K562 (cell line): ENCODE data around the gene MYO18A. TPM values are rescaled to one million over a fixed set of nuclear protein-coding genes. Genes with fewer than 3 reads are reported as not detected.
A peak's percentile ranks its signal among the peaks of the same experiment; 100 is the strongest.

ENCODE experiments used
- ATAC-seq: fragments of 200-7000 bp; cut with Tn5 transposase; 3 replicates; pipeline ENCODE4 v1.9.1; 2020; ENCODE audit warnings: moderate library complexity
- BruUV-seq: library from RNA; stranded (reverse); fragments of 400-500 nt; replicated peaks from 2 replicates; lab custom pipeline; 2021; lab: Mats Ljungman, UMichigan
- CTCF ChIA-PET: fragments of 300-600 bp; formaldehyde crosslinking; extraction: SDS; loops from one replicate; lab custom pipeline; 2021; ENCODE audit warnings: low intra/inter-chr PET ratio; lab: Yijun Ruan, JAX
- POLR2A ChIA-PET: fragments of 300-600, 350-650 bp; sonication (Branson Sonifier 250); formaldehyde crosslinking; extraction: SDS; loops from one replicate; lab custom pipeline; 2021; ENCODE audit warnings: antibody characterized with exemption, inconsistent platforms; lab: Yijun Ruan, JAX
- DNase-seq, 4 experiments: peaks; one replicate each; pipeline versions ENCODE4 v3.0.0 to v3.0.0-alpha.2; 2011 to 2018; ENCODE audit warnings: low spot score in 3 of 4, mixed read lengths in 3 of 4; ENCODE audit errors: extremely low read depth in 1 of 4
- FAIRE-seq: peaks from 2 replicates; lab custom pipeline; 2011; peaks lifted over from hg19 to GRCh38; lab: Jason Lieb, UNC
- H2AFZ ChIP-seq: 2 replicates; pipeline ENCODE4 v1.6.0; 2011; ENCODE audit warnings: low read depth, low read length, control low read depth, inconsistent platforms
- H3K27ac ChIP-seq: fragments of 200-600 bp; 3 replicates; pipeline ENCODE4 v1.8.0; 2011; ENCODE audit warnings: low read depth, mild to moderate bottlenecking, control low read depth, inconsistent platforms, low read length, moderate library complexity, mixed read lengths; ENCODE audit errors: extremely low read depth
- H3K27me3 ChIP-seq, 2 experiments: fragments of 300-600 bp in 1 of 2; 2 replicates in 1 of 2; 3 replicates in 1 of 2; pipeline versions ENCODE4 v1.6.0 to v1.8.0; 2011; ENCODE audit warnings: inconsistent platforms in 2 of 2, low read length in 2 of 2, mild to moderate bottlenecking in 1 of 2, mixed read lengths in 1 of 2, moderate library complexity in 1 of 2; ENCODE audit not compliant: control insufficient read depth in 2 of 2, insufficient read depth in 2 of 2
- H3K36me3 ChIP-seq: fragments of 300-600 bp; 3 replicates; pipeline ENCODE4 v1.8.0; 2011; ENCODE audit warnings: mild to moderate bottlenecking, low read length, inconsistent platforms; ENCODE audit not compliant: control insufficient read depth, insufficient read depth
- H3K4me1 ChIP-seq, 2 experiments: fragments of 200-600 bp in 1 of 2; replicated peaks in 1 of 2; 2 replicates in 1 of 2; 3 replicates in 1 of 2; pipeline versions ENCODE4 v1.5.1 to v1.8.0; 2011; ENCODE audit warnings: inconsistent platforms in 2 of 2, low read length in 2 of 2, mild to moderate bottlenecking in 1 of 2, mixed read lengths in 1 of 2, moderate library complexity in 1 of 2; ENCODE audit not compliant: control insufficient read depth in 2 of 2, insufficient read depth in 2 of 2
- H3K4me2 ChIP-seq: 2 replicates; pipeline ENCODE4 v1.6.1; 2011; ENCODE audit warnings: low read length, control low read depth, inconsistent platforms, mixed read lengths; ENCODE audit not compliant: insufficient read depth
- H3K4me3 ChIP-seq: fragments of 200-600 bp; sonication (generic), shearing (Covaris generic); 2 replicates; pipeline ENCODE4 v1.5.1; 2016; ENCODE audit warnings: control low read depth, inconsistent platforms
- H3K79me2 ChIP-seq: fragments of 200-600 bp; 3 replicates; pipeline ENCODE4 v1.8.0; 2011; ENCODE audit warnings: low read length, inconsistent platforms; ENCODE audit not compliant: control insufficient read depth, insufficient read depth
- H3K9ac ChIP-seq, 2 experiments: 2 replicates each; pipeline versions ENCODE4 v1.6.0 to v1.6.1; 2011; ENCODE audit warnings: low read depth in 2 of 2, low read length in 2 of 2, control low read depth in 1 of 2, inconsistent platforms in 1 of 2, mild to moderate bottlenecking in 1 of 2, mixed read lengths in 1 of 2; ENCODE audit not compliant: insufficient read depth in 1 of 2
- H3K9me1 ChIP-seq: one replicate; pipeline ENCODE4 v1.6.0; 2011; ENCODE audit warnings: inconsistent platforms, mild to moderate bottlenecking, low read length, moderate library complexity; ENCODE audit not compliant: control insufficient read depth, insufficient read depth
- H3K9me3 ChIP-seq: replicated peaks from 2 replicates; pipeline ENCODE4 v1.5.1; 2011; ENCODE audit warnings: low read depth, low read length, inconsistent platforms; ENCODE audit not compliant: control insufficient read depth, insufficient read depth
- H4K20me1 ChIP-seq: replicated peaks from 2 replicates; pipeline ENCODE4 v1.6.1; 2011; ENCODE audit warnings: low read length, inconsistent platforms, mixed read lengths; ENCODE audit not compliant: control insufficient read depth, insufficient read depth
- FOXA1 ChIP-seq: fragments of 450-650 bp; IDR thresholded peaks from 2 replicates; pipeline ENCODE4 v1.6.1; 2016; ENCODE audit warnings: mild to moderate bottlenecking, borderline replicate concordance
- FOXO4 ChIP-seq: fragments of 450-650 bp; formaldehyde crosslinking; IDR thresholded peaks from 2 replicates; pipeline ENCODE4 v1.4.0; 2020; ENCODE audit warnings: mild to moderate bottlenecking, moderate library complexity
- GTF3C2 ChIP-seq: IDR thresholded peaks from 3 replicates; pipeline ENCODE4 v1.6.1; 2011; ENCODE audit warnings: borderline replicate concordance, mild to moderate bottlenecking, moderate library complexity; ENCODE audit not compliant: insufficient read length; ENCODE audit errors: extremely low read depth
- HDAC8 ChIP-seq: fragments of 450-650 bp; IDR thresholded peaks from 2 replicates; pipeline ENCODE4 v1.6.1; 2016; ENCODE audit warnings: mild to moderate bottlenecking, missing genetic modification characterization, moderate library complexity, missing compliant biosample characterization
- HMBOX1 ChIP-seq: sonication (generic); IDR thresholded peaks from 2 replicates; pipeline ENCODE4 v1.6.1; 2016
- PURB ChIP-seq: sonication (generic); formaldehyde crosslinking; IDR thresholded peaks from 2 replicates; pipeline ENCODE4 v1.9.0; 2021; ENCODE audit warnings: low read depth, mild to moderate bottlenecking, missing genetic modification reagents
- RAD51 ChIP-seq: fragments of 450-650 bp; IDR thresholded peaks from 2 replicates; pipeline ENCODE4 v1.7.1; 2016; ENCODE audit warnings: low read depth, mild to moderate bottlenecking, borderline replicate concordance
- RB1 ChIP-seq: fragments of 450-650 bp; IDR thresholded peaks from 2 replicates; pipeline ENCODE4 v1.6.1; 2017; ENCODE audit warnings: low read depth, mild to moderate bottlenecking
- SMAD2 ChIP-seq: fragments of 150-350 bp; IDR thresholded peaks from 2 replicates; pipeline ENCODE4 v1.6.1; 2014; ENCODE audit warnings: low read depth, mild to moderate bottlenecking, low read length
- SNAPC5 ChIP-seq: fragments of 250-450 bp; sonication (Bioruptor Pico); IDR thresholded peaks from 2 replicates; pipeline ENCODE4 v1.8.0; 2021; ENCODE audit warnings: moderate library complexity, mild to moderate bottlenecking, inconsistent platforms
- ZNF134 ChIP-seq: fragments of 250-450 bp; sonication (Bioruptor Pico); conservative IDR thresholded peaks from 2 replicates; pipeline ENCODE4 v1.4.0; 2020
- ZNF140 ChIP-seq: fragments of 250-450 bp; sonication (Bioruptor Pico); IDR thresholded peaks from 2 replicates; pipeline ENCODE4 v1.8.0; 2021; ENCODE audit warnings: moderate library complexity, mild to moderate bottlenecking, inconsistent platforms
- ZNF263 ChIP-seq: sonication (generic); formaldehyde crosslinking; IDR thresholded peaks from 2 replicates; pipeline ENCODE4 v1.8.0; 2022; ENCODE audit warnings: mild to moderate bottlenecking, missing genetic modification reagents, borderline replicate concordance
- ZNF589 ChIP-seq: fragments of 200-800 bp; sonication (Bioruptor generic); IDR thresholded peaks from 2 replicates; pipeline ENCODE4 v1.6.1; 2016; ENCODE audit warnings: low read depth, missing genetic modification characterization, missing compliant biosample characterization
- WGBS: fragments of 100-300 bp; shearing (Covaris generic); methylation state at CpG from one replicate; pipeline ENCODE4 v1.1.6; 2016; ENCODE audit warnings: low coverage, mixed read lengths; ENCODE audit not compliant: insufficient coverage; ENCODE audit errors: missing lambda C conversion rate; 5-methylcytosine and 5-hydroxymethylcytosine counted together
- in situ Hi-C: fragments of 300-500 bp; cut with MboI; formaldehyde crosslinking; loops from 4 replicates; pipeline ENCODE4 v1.15.0; 2018; ENCODE audit warnings: inconsistent platforms, mixed read lengths
- intact Hi-C: fragments of 100-400 bp; cut with micrococcal nuclease; formaldehyde crosslinking; loops from 2 replicates; pipeline ENCODE4 v1.14.2; 2022
- polyA plus RNA-seq, 8 experiments: library from polyadenylated mRNA; depleted of rRNA in 4 of 8; stranded (reverse) in 5 of 8; unstranded in 3 of 8; fragments of >200 nt; fragmentation: Nextera tagmentation in 2 of 8; fragmentation: Illumina TruSeq in 1 of 8; extraction: Ambion mirVana in 2 of 8; extraction: Trizol in 1 of 8; gene quantifications; 2 replicates each; pipeline versions ENCODE4 v1.2.1 to v1.2.3, GENCODE V29; 2011 to 2014; ENCODE audit warnings: inconsistent platforms in 1 of 8, missing spikeins in 1 of 8
- total RNA-seq, 7 experiments: library from RNA; depleted of rRNA in 6 of 7; stranded (reverse); fragments of >200 nt in 6 of 7; fragmentation: Illumina TruSeq in 2 of 7; extraction: Trizol in 2 of 7; gene quantifications; 2 replicates each; pipeline versions ENCODE4 v1.2.1 to v1.2.3, GENCODE V29; 2011 to 2021; ENCODE audit warnings: low replicate concordance in 1 of 7

Gene MYO18A
- total and polyA plus RNA-seq, 9 of the 15 experiments (the other 6 are each of a cell fraction or from before 2014, with no cell fraction given), result 2.5 to 65.4 (median 17.1) TPM

GRCh38 chr17:29070308-29070707 is 109.9 kb downstream of the MYO18A start:
- FAIRE-seq (no peak), ATAC-seq (no peak), DNase-seq (no peak)
- Histone ChIP-seq H2AFZ (no peak overlapping the region), H3K9me1 (no peaks in the 10 kb centered on the region), H3K79me2 (no peaks in the 10 kb centered on the region), H4K20me1 (no peaks in the 10 kb centered on the region), H3K27ac (no peak overlapping the region), H3K27me3 (peaks cover 3 to 6% of the 10 kb centered on the region in 2 experiments; a peak in 3 of 5 replicates), H3K36me3 (no peaks in the 10 kb centered on the region), H3K4me3 (no peak overlapping the region), H3K4me2 (peak overlapping the region; percentile 55; the same call in 1 of the 2 replicates), H3K9ac (no peak overlapping the region), H3K9me3 (no peaks in the 10 kb centered on the region), H3K4me1 (peaks cover 3% of the 10 kb centered on the region in 2 experiments; a peak in 1 of 5 replicates)
- intact Hi-C loops (no loop called here), in situ Hi-C loops (no loop called here)
- TF ChIP-seq SNAPC5 (CRISPR knock-in tag), result no peak
- TF ChIP-seq RAD51, result no peak
- TF ChIP-seq HDAC8, result no peak
- no peak for TF ChIP-seq HMBOX1
- no peak for TF ChIP-seq GTF3C2
- TF ChIP-seq FOXO4 (CRISPR knock-in tag), result no peak
- TF ChIP-seq ZNF263 (CRISPR knock-in tag), result no peak
- TF ChIP-seq PURB (CRISPR knock-in tag), result no peak
- TF ChIP-seq SMAD2, result no peak
- TF ChIP-seq ZNF140, result no peak
- no peak for TF ChIP-seq ZNF134 (CRISPR knock-in tag)
- TF ChIP-seq ZNF589, result no peak
- TF ChIP-seq FOXA1, result no peak
- TF ChIP-seq RB1, result no peak
- POLR2A ChIA-PET, result interaction anchor here (0.8 to 1.8 kb wide), 4 partner anchors 9 to 54 kb away, joined by 3 to 7 read pairs (median 3); no protein-coding TSS in a partner anchor
- WGBS, result 63% methylated on average over 10 of the region's 10 CpGs
- CTCF ChIA-PET, result no interaction called here
- BruUV-seq, result no TSS peak
